ENCODE results near the gene CENATAC.

CENATAC gene

GRCh38 chr11:119048644-119049043, 50.7 kb downstream of the CENATAC start:
- Histone ChIP-seq H3K27ac (ENCODE audit: low read depth, low read length) (no peak overlapping the region), H2BK5ac (ENCODE audit: low read depth, low read length, poor library complexity) (no peak overlapping the region), H3K36me3 (ENCODE audit: control insufficient read depth in 1 of 2, insufficient read depth in 2 of 2, low read length in 2 of 2) (peaks cover 72 to 84% of the 10 kb centered on the region in 2 experiments), H3K4me2 (ENCODE audit: low read length) (no peak overlapping the region), H2AK5ac (ENCODE audit: low read length) (no peak overlapping the region), H3K23ac (ENCODE audit: low read length) (no peak overlapping the region), H3K4ac (ENCODE audit: low read depth, low read length) (no peak overlapping the region), H3K27me3 (ENCODE audit: insufficient read depth, low read length) (no peaks in the 10 kb centered on the region), H4K91ac (ENCODE audit: low read depth, low read length) (no peak overlapping the region), H3K79me1 (ENCODE audit: low read length) (no peaks in the 10 kb centered on the region), H4K12ac (ENCODE audit: low read depth, low read length) (no peak overlapping the region), H3K4me1 (ENCODE audit: control insufficient read depth in 1 of 2, insufficient read depth in 2 of 2, low read length in 2 of 2) (no peaks in the 10 kb centered on the region), H2BK120ac (ENCODE audit: insufficient read depth, low read length, poor library complexity) (no peak overlapping the region), H3K79me2 (ENCODE audit: control insufficient read depth, insufficient read depth, low read length, poor library complexity) (no peaks in the 10 kb centered on the region), H4K8ac (ENCODE audit: low read depth, low read length) (no peak overlapping the region), H3K9me3 (ENCODE audit: insufficient read depth, low read depth, low read length) (peaks cover 1% of the 10 kb centered on the region), H2AFZ (ENCODE audit: insufficient read depth, low read length, poor library complexity) (no peak overlapping the region), H3K18ac (ENCODE audit: low read length) (no peak overlapping the region), H3K4me3 (ENCODE audit: low read depth, low read length) (no peak overlapping the region), H3K9ac (ENCODE audit: low read length) (no peak overlapping the region), H2BK12ac (ENCODE audit: low read length) (no peak overlapping the region), H3K14ac (ENCODE audit: low read length) (no peak overlapping the region)
- no peak for DNase-seq
- WGBS (ENCODE audit: extremely low coverage, insufficient coverage, insufficient read length), result no CpG with 5 or more reads among the region's 9 CpGs

- WGBS (ENCODE audit: extremely low coverage, insufficient coverage, insufficient read length), result no CpG with 5 or more reads among the region's 7 CpGs
- peaks cover 1% of the 10 kb centered on the region for H3K9me3 ChIP-seq (ENCODE audit: insufficient read depth, low read depth, low read length)
- no peaks in the 10 kb centered on the region for H3K79me2 ChIP-seq (ENCODE audit: control insufficient read depth, insufficient read depth, low read length, poor library complexity)
- H2BK120ac ChIP-seq (ENCODE audit: insufficient read depth, low read length, poor library complexity), result no peak overlapping the region
- H3K4me2 ChIP-seq (ENCODE audit: low read length), result no peak overlapping the region
- no peak overlapping the region for H2BK5ac ChIP-seq (ENCODE audit: low read depth, low read length, poor library complexity)
- no peak overlapping the region for H4K12ac ChIP-seq (ENCODE audit: low read depth, low read length)
- no peak overlapping the region for H4K91ac ChIP-seq (ENCODE audit: low read depth, low read length)
- H4K8ac ChIP-seq (ENCODE audit: low read depth, low read length), result no peak overlapping the region
- H3K23ac ChIP-seq (ENCODE audit: low read length), result no peak overlapping the region
- peaks cover 76 to 88% of the 10 kb centered on the region in 2 experiments for H3K36me3 ChIP-seq (ENCODE audit: control insufficient read depth in 1 of 2, insufficient read depth in 2 of 2, low read length in 2 of 2)
- H3K4me3 ChIP-seq (ENCODE audit: low read depth, low read length), result no peak overlapping the region
- no peak overlapping the region for H3K4ac ChIP-seq (ENCODE audit: low read depth, low read length)
- H3K27ac ChIP-seq (ENCODE audit: low read depth, low read length), result no peak overlapping the region
- no peak for DNase-seq
- no peak overlapping the region for H3K14ac ChIP-seq (ENCODE audit: low read length)
- no peak overlapping the region for H3K18ac ChIP-seq (ENCODE audit: low read length)
- H3K4me1 ChIP-seq (ENCODE audit: control insufficient read depth in 1 of 2, insufficient read depth in 2 of 2, low read length in 2 of 2), result no peaks in the 10 kb centered on the region
- H3K79me1 ChIP-seq (ENCODE audit: low read length), result no peaks in the 10 kb centered on the region
- H2BK12ac ChIP-seq (ENCODE audit: low read length), result no peak overlapping the region
- no peaks in the 10 kb centered on the region for H3K27me3 ChIP-seq (ENCODE audit: insufficient read depth, low read length)
- H2AK5ac ChIP-seq (ENCODE audit: low read length), result no peak overlapping the region
- H3K9ac ChIP-seq (ENCODE audit: low read length), result no peak overlapping the region
- no peak overlapping the region for H2AFZ ChIP-seq (ENCODE audit: insufficient read depth, low read length, poor library complexity)
Observed at GRCh38 chr11:119049081-119049480, 51.1 kb downstream of the CENATAC start.

- Histone ChIP-seq H3K79me2 (ENCODE audit: control insufficient read depth, insufficient read depth, low read length, poor library complexity) (peaks cover 3% of the 10 kb centered on the region), H4K8ac (ENCODE audit: low read depth, low read length) (no peak overlapping the region), H2BK5ac (ENCODE audit: low read depth, low read length, poor library complexity) (no peak overlapping the region), H3K23ac (ENCODE audit: low read length) (no peak overlapping the region), H2AFZ (ENCODE audit: insufficient read depth, low read length, poor library complexity) (no peak overlapping the region), H3K18ac (ENCODE audit: low read length) (no peak overlapping the region), H3K9ac (ENCODE audit: low read length) (no peak overlapping the region), H3K4me2 (ENCODE audit: low read length) (no peak overlapping the region), H3K36me3 (ENCODE audit: control insufficient read depth in 1 of 2, insufficient read depth in 2 of 2, low read length in 2 of 2) (peaks cover 72 to 82% of the 10 kb centered on the region in 2 experiments), H3K79me1 (ENCODE audit: low read length) (peaks cover under 1% of the 10 kb centered on the region), H4K12ac (ENCODE audit: low read depth, low read length) (no peak overlapping the region), H3K4ac (ENCODE audit: low read depth, low read length) (no peak overlapping the region), H2BK120ac (ENCODE audit: insufficient read depth, low read length, poor library complexity) (no peak overlapping the region), H3K27ac (ENCODE audit: low read depth, low read length) (no peak overlapping the region), H3K4me3 (ENCODE audit: low read depth, low read length) (no peak overlapping the region), H2BK12ac (ENCODE audit: low read length) (no peak overlapping the region), H3K9me3 (ENCODE audit: insufficient read depth, low read depth, low read length) (peaks cover 2% of the 10 kb centered on the region), H2AK5ac (ENCODE audit: low read length) (no peak overlapping the region), H3K27me3 (ENCODE audit: insufficient read depth, low read length) (no peaks in the 10 kb centered on the region), H4K91ac (ENCODE audit: low read depth, low read length) (no peak overlapping the region), H3K4me1 (ENCODE audit: control insufficient read depth in 1 of 2, insufficient read depth in 2 of 2, low read length in 2 of 2) (peaks cover 5 to 8% of the 10 kb centered on the region in 2 experiments), H3K14ac (ENCODE audit: low read length) (no peak overlapping the region)
- DNase-seq, result no peak
- WGBS (ENCODE audit: extremely low coverage, insufficient coverage, insufficient read length), result no CpG with 5 or more reads among the region's 17 CpGs
Observed at GRCh38 chr11:119051440-119052162, 53.7 kb downstream of the CENATAC start.

- WGBS (ENCODE audit: extremely low coverage, insufficient coverage, insufficient read length), result no CpG with 5 or more reads among the region's 23 CpGs
- H3K4me3 ChIP-seq (ENCODE audit: low read depth, low read length), result no peak overlapping the region
- H3K9ac ChIP-seq (ENCODE audit: low read length), result no peak overlapping the region
- peaks cover 5 to 8% of the 10 kb centered on the region in 2 experiments for H3K4me1 ChIP-seq (ENCODE audit: control insufficient read depth in 1 of 2, insufficient read depth in 2 of 2, low read length in 2 of 2)
- no peak for DNase-seq
- peaks cover 68 to 76% of the 10 kb centered on the region in 2 experiments for H3K36me3 ChIP-seq (ENCODE audit: control insufficient read depth in 1 of 2, insufficient read depth in 2 of 2, low read length in 2 of 2)
- no peak overlapping the region for H3K14ac ChIP-seq (ENCODE audit: low read length)
- H2BK120ac ChIP-seq (ENCODE audit: insufficient read depth, low read length, poor library complexity), result no peak overlapping the region
- H2AK5ac ChIP-seq (ENCODE audit: low read length), result no peak overlapping the region
- H2BK5ac ChIP-seq (ENCODE audit: low read depth, low read length, poor library complexity), result no peak overlapping the region
- no peak overlapping the region for H3K27ac ChIP-seq (ENCODE audit: low read depth, low read length)
- no peak overlapping the region for H4K8ac ChIP-seq (ENCODE audit: low read depth, low read length)
- no peak overlapping the region for H2AFZ ChIP-seq (ENCODE audit: insufficient read depth, low read length, poor library complexity)
- peaks cover 6% of the 10 kb centered on the region for H3K79me2 ChIP-seq (ENCODE audit: control insufficient read depth, insufficient read depth, low read length, poor library complexity)
- H3K23ac ChIP-seq (ENCODE audit: low read length), result no peak overlapping the region
- H4K91ac ChIP-seq (ENCODE audit: low read depth, low read length), result no peak overlapping the region
- no peak overlapping the region for H3K4ac ChIP-seq (ENCODE audit: low read depth, low read length)
- H3K27me3 ChIP-seq (ENCODE audit: insufficient read depth, low read length), result no peaks in the 10 kb centered on the region
- H2BK12ac ChIP-seq (ENCODE audit: low read length), result no peak overlapping the region
- H4K12ac ChIP-seq (ENCODE audit: low read depth, low read length), result no peak overlapping the region
- H3K79me1 ChIP-seq (ENCODE audit: low read length), result peaks cover 5% of the 10 kb centered on the region
- no peak overlapping the region for H3K4me2 ChIP-seq (ENCODE audit: low read length)
- H3K9me3 ChIP-seq (ENCODE audit: insufficient read depth, low read depth, low read length), result peaks cover 2% of the 10 kb centered on the region
- H3K18ac ChIP-seq (ENCODE audit: low read length), result no peak overlapping the region
Observed at GRCh38 chr11:119052163-119052814, 54.4 kb downstream of the CENATAC start.

Data from trophoblast cell (in vitro differentiated cells and primary cell).